CD4-positive, CD25-positive, alpha-beta regulatory T cell (primary cell): Measurements from ENCODE around the gene ZNF665. TPM values are rescaled to one million over a fixed set of nuclear protein-coding genes. Genes with fewer than 3 reads are reported as not detected.
A peak's percentile ranks its signal among the peaks of the same experiment; 100 is the strongest.
"Not testable (repeated sequence)": the region's sequence is repeated elsewhere in the genome, so short reads cannot be mapped to it uniquely, and the experiment has no call there.

Source experiments
- ATAC-seq, 2 donors: fragments of 150-1000 bp; cut with Tn5 transposase; one replicate each; pipeline ENCODE4 v1.10.0; 2021; ENCODE audit warnings: low read depth in 2 of 2, moderate number of reproducible peaks in 2 of 2, moderate library complexity in 1 of 2
- DNase-seq, 3 donors: peaks; one replicate each; pipeline versions ENCODE4 v3.0.0 to v3.0.0-alpha.2; 2012 to 2022; ENCODE audit warnings: mixed read lengths in 1 of 3
- H3K27ac ChIP-seq: one replicate; pipeline ENCODE4 v1.7.0; 2013; ENCODE audit warnings: mild to moderate bottlenecking, low read length; ENCODE audit not compliant: insufficient read depth, poor library complexity, severe bottlenecking
- H3K27me3 ChIP-seq: one replicate; pipeline ENCODE4 v1.7.0; 2013; ENCODE audit warnings: low read length; ENCODE audit not compliant: control insufficient read depth, insufficient read depth
- H3K36me3 ChIP-seq: one replicate; pipeline ENCODE4 v1.7.0; 2013; ENCODE audit warnings: mild to moderate bottlenecking, low read length, moderate library complexity; ENCODE audit not compliant: control insufficient read depth, insufficient read depth
- H3K4me1 ChIP-seq: 2 replicates; pipeline ENCODE4 v1.7.0; 2013; ENCODE audit warnings: mild to moderate bottlenecking, low read length; ENCODE audit not compliant: insufficient read depth, control insufficient read depth, poor library complexity, severe bottlenecking
- H3K4me3 ChIP-seq: one replicate; pipeline ENCODE4 v1.7.0; 2013; ENCODE audit warnings: low read depth, mild to moderate bottlenecking, low read length, moderate library complexity
- H3K9me3 ChIP-seq, 2 experiments: 1 replicate in 1 of 2; 2 replicates in 1 of 2; pipeline ENCODE4 v1.7.0; 2013; ENCODE audit warnings: low read length in 2 of 2, mild to moderate bottlenecking in 1 of 2, moderate library complexity in 1 of 2; ENCODE audit not compliant: control insufficient read depth in 2 of 2
- H3K27ac Mint-ChIP-seq, 3 donors: one replicate each; pipeline ENCODE4 v1.8.0; 2020 to 2022; ENCODE audit warnings: mild to moderate bottlenecking in 3 of 3, mixed read lengths in 3 of 3, moderate library complexity in 2 of 3
- H3K27me3 Mint-ChIP-seq: one replicate; pipeline ENCODE4 v1.8.0; 2022; ENCODE audit warnings: mild to moderate bottlenecking, mixed read lengths
- H3K36me3 Mint-ChIP-seq: one replicate; pipeline ENCODE4 v1.8.0; 2020; ENCODE audit warnings: mixed read lengths
- H3K4me1 Mint-ChIP-seq, 4 donors: one replicate each; pipeline ENCODE4 v1.8.0; 2020 to 2022; ENCODE audit warnings: mixed read lengths in 4 of 4, mild to moderate bottlenecking in 1 of 4
- H3K4me3 Mint-ChIP-seq, 4 donors: one replicate each; pipeline ENCODE4 v1.8.0; 2020 to 2022; ENCODE audit warnings: mild to moderate bottlenecking in 4 of 4, mixed read lengths in 4 of 4, moderate library complexity in 3 of 4
- H3K9me3 Mint-ChIP-seq, 7 donors: one replicate each; pipeline ENCODE4 v1.8.0; 2020 to 2022; ENCODE audit warnings: mixed read lengths in 7 of 7, mild to moderate bottlenecking in 3 of 7, moderate library complexity in 2 of 7
- polyA plus RNA-seq, 4 donors: library from polyadenylated mRNA; unstranded; fragments of 300-500 nt; fragmentation: Illumina TruSeq; gene quantifications; one replicate each; pipeline ENCODE4 v1.2.3, GENCODE V29; 2021
- total RNA-seq: library from RNA; stranded (reverse); gene quantifications from one replicate; pipeline ENCODE4 v1.2.3, GENCODE V29; 2022

ZNF665 gene
- total and polyA plus RNA-seq, 5 donors from 2014 or later: 1.9 to 13.3 (median 8.7) TPM

DNA sequence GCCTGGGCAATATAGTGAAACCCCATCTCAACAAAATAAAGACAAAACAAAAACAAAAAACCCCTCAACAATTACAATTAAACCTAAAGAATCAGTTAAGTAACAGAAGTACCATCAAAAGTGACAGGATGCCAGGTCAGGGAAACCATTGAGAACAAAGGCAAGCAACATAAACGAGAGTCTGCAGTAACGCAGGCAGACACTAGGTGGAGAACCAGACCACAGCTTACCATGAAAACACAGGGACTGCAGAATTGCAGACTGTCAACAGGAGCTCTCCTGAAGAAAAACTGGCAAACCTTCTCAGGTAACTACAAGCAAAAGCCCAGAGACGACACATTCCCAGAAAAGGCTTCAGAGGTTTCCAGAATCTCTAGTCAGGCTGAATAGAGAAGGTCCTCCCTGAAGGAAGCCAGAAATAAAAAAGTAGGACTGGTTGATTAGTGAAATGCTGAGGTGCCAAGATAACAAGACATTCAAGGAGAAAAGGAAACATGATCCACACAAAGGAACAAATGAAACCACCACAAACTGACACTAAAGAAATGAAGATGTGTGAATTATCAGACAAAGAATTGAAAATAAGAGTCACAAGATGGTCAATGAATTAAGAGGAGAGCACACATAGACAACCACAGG lies 2.2 kb upstream of the ZNF665 start:
- peaks cover 31% of the 10 kb centered on the region for H3K36me3 Mint-ChIP-seq
- Histone ChIP-seq H3K27me3 (no peaks in the 10 kb centered on the region), H3K27ac (no peak overlapping the region), H3K4me3 (no peak overlapping the region), H3K4me1 (peaks cover 29% of the 10 kb centered on the region), H3K36me3 (peaks cover 9% of the 10 kb centered on the region), H3K9me3 (peaks cover 16 to 23% of the 10 kb centered on the region in 2 experiments)
- peak overlapping the region; percentile 44 to 92 (median 84) for H3K4me3 Mint-ChIP-seq
- ATAC-seq (peak; percentile 56 to 60), DNase-seq (peak; percentile 59 to 83 (median 82))
- H3K27ac Mint-ChIP-seq: peak overlapping the region; percentile 13 to 54 (median 30)
- peaks cover 5% of the 10 kb centered on the region for H3K27me3 Mint-ChIP-seq
- H3K9me3 Mint-ChIP-seq: peaks cover 3 to 42% (median 9%) of the 10 kb centered on the region in 7 donors
- peaks cover 8 to 61% (median 36%) of the 10 kb centered on the region in 4 donors for H3K4me1 Mint-ChIP-seq

DNA sequence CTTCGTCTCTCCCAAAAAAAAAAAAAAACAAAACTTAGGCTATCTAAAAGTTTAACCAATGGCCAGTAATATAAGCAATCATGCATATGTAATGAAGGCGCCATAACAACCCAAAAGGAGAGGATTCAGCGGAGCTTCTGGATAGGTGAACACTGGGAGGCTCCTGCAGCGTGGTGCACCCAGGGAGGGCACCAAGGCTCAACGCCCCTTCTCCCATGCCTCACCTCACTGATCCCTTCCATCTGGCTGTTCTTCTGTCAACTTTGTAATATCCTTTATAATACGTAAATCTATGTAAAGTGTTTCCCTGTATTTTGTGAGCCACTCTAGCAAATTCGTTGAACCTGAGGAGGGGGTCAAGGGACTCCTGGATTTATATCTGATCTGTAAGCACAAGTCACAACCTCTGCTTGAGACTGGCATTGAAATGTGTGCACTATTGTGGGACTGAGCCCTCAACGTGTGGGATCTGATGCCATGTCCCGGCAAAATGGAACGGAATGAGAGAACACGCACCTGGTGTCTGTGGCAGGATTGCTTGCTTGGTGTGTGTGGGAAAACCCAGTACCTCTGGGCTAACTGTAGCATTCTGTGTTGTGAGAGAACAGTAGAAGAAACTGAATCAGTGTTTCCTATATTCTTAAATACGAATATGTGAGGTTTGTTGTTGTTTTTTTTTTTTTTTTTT lies 521 bp upstream of the ZNF665 start:
- no peak for ATAC-seq
- Mint-ChIP-seq H3K36me3 (peaks cover 30% of the 10 kb centered on the region), H3K4me3 (peak overlapping the region; percentile 94 to 98 (median 96)), H3K27ac (peak overlapping the region; percentile 69 to 97 (median 87)), H3K27me3 (peaks cover 5% of the 10 kb centered on the region), H3K4me1 (peaks cover 8 to 59% (median 32%) of the 10 kb centered on the region in 4 donors), H3K9me3 (peaks cover 0 to 26% (median 6%) of the 10 kb centered on the region in 7 donors)
- H3K9me3 ChIP-seq: peaks cover 3 to 6% of the 10 kb centered on the region in 2 experiments
- DNase-seq: no peak
- H3K36me3 ChIP-seq: peaks cover 2% of the 10 kb centered on the region
- no peaks in the 10 kb centered on the region for H3K27me3 ChIP-seq
- H3K27ac ChIP-seq: no peak overlapping the region
- H3K4me3 ChIP-seq: peak overlapping the region; percentile 71
- H3K4me1 ChIP-seq: peaks cover 29% of the 10 kb centered on the region

DNA sequence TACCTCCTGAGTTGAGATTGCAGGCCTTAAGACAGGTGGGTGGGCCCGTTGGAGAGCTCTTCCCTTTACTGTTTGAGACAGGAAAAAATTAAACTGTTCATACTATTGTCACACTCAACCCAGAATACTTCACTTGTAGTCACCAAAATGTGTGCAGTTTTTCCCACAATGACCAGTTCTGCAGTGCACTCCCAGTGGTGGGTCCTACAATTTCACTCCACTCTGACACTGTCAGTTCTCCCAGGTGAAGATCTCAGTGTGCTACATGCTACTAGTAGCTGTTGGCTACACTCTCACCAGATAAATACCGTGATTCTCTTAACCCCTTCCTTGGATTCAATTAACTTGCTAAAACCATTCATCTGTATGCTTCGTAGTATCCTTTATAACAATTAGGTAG lies 2.9 kb downstream of the ZNF665 start:
- H3K4me1 ChIP-seq: peaks cover 12% of the 10 kb centered on the region
- DNase-seq (no peak), ATAC-seq (no peak)
- peaks cover 0 to 2% of the 10 kb centered on the region in 2 experiments for H3K9me3 ChIP-seq
- H3K4me3 Mint-ChIP-seq: peak overlapping the region in 2 of 4 donors; percentile 8 to 32
- H3K27ac Mint-ChIP-seq: no peak overlapping the region
- no peak overlapping the region for H3K4me3 ChIP-seq
- H3K36me3 ChIP-seq: peaks cover 2% of the 10 kb centered on the region
- no peaks in the 10 kb centered on the region for H3K27me3 ChIP-seq
- no peak overlapping the region for H3K27ac ChIP-seq
- H3K9me3 Mint-ChIP-seq: peaks cover 0 to 16% (median 9%) of the 10 kb centered on the region in 7 donors
- peaks cover 3% of the 10 kb centered on the region for H3K27me3 Mint-ChIP-seq
- peaks cover 3 to 34% (median 21%) of the 10 kb centered on the region in 4 donors for H3K4me1 Mint-ChIP-seq
- H3K36me3 Mint-ChIP-seq: peaks cover 35% of the 10 kb centered on the region

- not testable (repeated sequence) for H3K27ac Mint-ChIP-seq, H3K27me3 ChIP-seq, H3K27ac ChIP-seq, DNase-seq, ATAC-seq, H3K4me3 Mint-ChIP-seq, H3K9me3 ChIP-seq, H3K27me3 Mint-ChIP-seq, H3K4me3 ChIP-seq, H3K36me3 ChIP-seq
- peaks cover 0 to 16% (median 7%) of the 10 kb centered on the region in 7 donors for H3K9me3 Mint-ChIP-seq
- peaks cover 11% of the 10 kb centered on the region for H3K4me1 ChIP-seq
- H3K4me1 Mint-ChIP-seq: peaks cover 0 to 30% (median 19%) of the 10 kb centered on the region in 4 donors
- peaks cover 36% of the 10 kb centered on the region for H3K36me3 Mint-ChIP-seq
These were observed 3.4 kb downstream of the ZNF665 start for GRCh38 chr19:53189691-53190198.

- H3K36me3 Mint-ChIP-seq: peaks cover 35% of the 10 kb centered on the region
These were observed 7.8 kb downstream of the ZNF665 start for GRCh38 chr19:53185155-53185882.

DNA sequence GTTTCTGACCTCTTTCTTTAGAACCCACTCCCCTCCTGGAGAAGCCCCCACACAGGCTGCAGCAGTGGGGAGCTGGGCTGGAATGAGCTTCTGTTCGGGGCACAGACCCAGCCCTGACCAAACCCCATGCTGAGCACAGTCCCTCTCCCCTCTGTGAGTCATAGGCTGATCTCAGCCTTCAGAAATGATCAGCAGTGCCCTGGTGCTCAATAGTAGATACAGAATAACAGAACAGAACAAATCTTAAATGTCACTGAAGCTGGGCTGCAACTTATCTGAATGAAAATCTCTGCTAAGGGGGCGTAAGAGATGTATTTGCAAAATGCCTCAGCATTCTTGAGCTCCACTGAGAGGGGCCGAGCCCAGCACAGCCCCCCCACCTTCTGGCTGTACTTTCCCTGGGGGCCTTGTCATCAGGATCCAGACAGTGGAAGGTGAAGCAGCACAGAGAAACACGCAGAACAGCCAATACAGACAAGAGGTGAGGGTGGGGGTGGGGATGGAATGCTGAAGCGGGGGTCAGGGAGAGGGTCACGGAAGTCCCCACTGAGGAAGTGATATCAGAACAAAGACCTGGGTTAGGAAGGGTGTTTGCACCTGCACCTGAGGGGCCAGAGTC lies 9.9 kb downstream of the ZNF665 start:
- H3K36me3 Mint-ChIP-seq: peaks cover 35% of the 10 kb centered on the region
- H3K4me3 Mint-ChIP-seq: no peak overlapping the region
- H3K9me3 Mint-ChIP-seq: peaks cover 3 to 27% (median 9%) of the 10 kb centered on the region in 7 donors
- H3K27me3 ChIP-seq: no peaks in the 10 kb centered on the region
- H3K9me3 ChIP-seq: peaks cover 3 to 19% of the 10 kb centered on the region in 2 experiments
- no peak overlapping the region for H3K27ac ChIP-seq
- no peak overlapping the region for H3K4me3 ChIP-seq
- no peak overlapping the region for H3K27ac Mint-ChIP-seq
- DNase-seq (no peak), ATAC-seq (no peak)
- peaks cover 14% of the 10 kb centered on the region for H3K36me3 ChIP-seq
- no peaks in the 10 kb centered on the region for H3K4me1 ChIP-seq
- peaks cover 0 to 3% (median 0%) of the 10 kb centered on the region in 4 donors for H3K4me1 Mint-ChIP-seq
- no peaks in the 10 kb centered on the region for H3K27me3 Mint-ChIP-seq

More at GRCh38 chr19:53185155-53185882, 7.8 kb downstream of the ZNF665 start:
- not testable (repeated sequence) for H3K27ac Mint-ChIP-seq, ATAC-seq, H3K4me3 ChIP-seq, H3K4me1 Mint-ChIP-seq, H3K4me1 ChIP-seq, H3K36me3 ChIP-seq, H3K27me3 Mint-ChIP-seq, H3K4me3 Mint-ChIP-seq, H3K27ac ChIP-seq, DNase-seq, H3K27me3 ChIP-seq
- H3K9me3 Mint-ChIP-seq: peaks cover 0 to 15% (median 5%) of the 10 kb centered on the region in 7 donors
- peaks cover 2 to 15% of the 10 kb centered on the region in 2 experiments for H3K9me3 ChIP-seq

GRCh38 chr19:53182202-53182601 lies 11.0 kb downstream of the ZNF665 start:
- Histone ChIP-seq H3K36me3 (peaks cover 14% of the 10 kb centered on the region), H3K9me3 (peaks cover 11 to 30% of the 10 kb centered on the region in 2 experiments), H3K4me3 (no peak overlapping the region), H3K27me3 (no peaks in the 10 kb centered on the region), H3K27ac (no peak overlapping the region), H3K4me1 (no peaks in the 10 kb centered on the region)
- H3K36me3 Mint-ChIP-seq: peaks cover 35% of the 10 kb centered on the region
- H3K27ac Mint-ChIP-seq: no peak overlapping the region
- H3K4me3 Mint-ChIP-seq: no peak overlapping the region
- no peak for DNase-seq
- H3K27me3 Mint-ChIP-seq: no peaks in the 10 kb centered on the region
- peaks cover 0 to 3% (median 0%) of the 10 kb centered on the region in 4 donors for H3K4me1 Mint-ChIP-seq
- ATAC-seq: no peak
- H3K9me3 Mint-ChIP-seq: peaks cover 3 to 30% (median 13%) of the 10 kb centered on the region in 7 donors
